GM21723 (cell line): ENCODE data around the gene EIF4G3.
"Not testable (repeated sequence)": the region's sequence is repeated elsewhere in the genome, so short reads cannot be mapped to it uniquely, and the experiment has no call there.

Source experiments
- ATAC-seq: cut with Tn5 transposase; IDR thresholded peaks from one replicate; pipeline ENCODE4 v1.9.1; 2021; ENCODE audit warnings: mild to moderate bottlenecking, moderate library complexity; ENCODE audit not compliant: unreplicated experiment

The EIF4G3 gene

DNA sequence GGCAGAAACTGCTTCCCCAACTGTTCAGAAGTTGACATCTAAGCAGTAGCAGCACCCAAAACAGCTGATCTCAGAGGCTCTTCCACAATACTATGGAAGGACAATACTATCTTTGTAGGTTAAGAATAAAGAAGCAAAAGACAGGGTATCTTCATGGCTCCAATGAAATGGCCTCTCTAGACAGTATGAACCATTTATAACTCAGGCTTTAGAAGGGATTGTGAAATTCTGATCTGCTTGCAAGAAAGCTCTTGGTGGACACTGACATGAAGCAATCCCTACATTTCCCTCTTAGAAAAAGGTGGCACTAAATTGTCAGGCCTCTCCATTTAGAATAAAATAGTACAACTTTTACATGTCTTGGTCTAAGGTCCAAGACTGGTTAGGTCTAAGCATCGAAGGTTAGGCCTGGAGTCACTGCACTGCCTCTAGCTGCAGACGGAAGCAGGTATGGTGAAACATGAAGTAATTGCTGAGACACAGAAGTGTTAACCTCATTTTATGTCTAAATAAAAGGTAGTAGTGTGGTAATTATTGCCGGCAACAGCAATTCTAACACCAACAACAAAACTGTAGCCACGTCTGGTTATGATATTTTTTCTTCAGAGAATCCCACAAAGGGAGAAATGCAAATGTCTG is 339.0 kb downstream of the EIF4G3 start:
- ATAC-seq = no peak

GRCh38 chr1:20836230-20836629 is 340.5 kb downstream of the EIF4G3 start:
- ATAC-seq = no peak

DNA sequence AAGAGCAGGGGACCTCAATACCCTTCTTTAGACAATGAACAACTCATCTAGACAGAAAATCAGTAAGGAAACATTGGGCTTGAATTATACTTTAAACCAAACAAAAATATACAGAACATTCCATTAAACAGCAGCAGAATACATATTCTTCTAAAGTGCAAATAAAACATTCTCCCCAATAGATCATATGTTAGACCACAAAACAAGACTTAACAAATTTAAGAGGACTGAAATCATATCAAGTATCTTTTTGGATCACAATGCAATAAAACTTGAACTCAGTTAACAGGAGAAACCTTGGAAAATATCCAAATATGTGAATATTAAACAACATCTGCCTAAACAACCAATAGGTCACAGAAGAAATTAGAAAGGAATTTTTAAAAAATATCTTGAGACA is 341.9 kb downstream of the EIF4G3 start:
- no peak for ATAC-seq

DNA sequence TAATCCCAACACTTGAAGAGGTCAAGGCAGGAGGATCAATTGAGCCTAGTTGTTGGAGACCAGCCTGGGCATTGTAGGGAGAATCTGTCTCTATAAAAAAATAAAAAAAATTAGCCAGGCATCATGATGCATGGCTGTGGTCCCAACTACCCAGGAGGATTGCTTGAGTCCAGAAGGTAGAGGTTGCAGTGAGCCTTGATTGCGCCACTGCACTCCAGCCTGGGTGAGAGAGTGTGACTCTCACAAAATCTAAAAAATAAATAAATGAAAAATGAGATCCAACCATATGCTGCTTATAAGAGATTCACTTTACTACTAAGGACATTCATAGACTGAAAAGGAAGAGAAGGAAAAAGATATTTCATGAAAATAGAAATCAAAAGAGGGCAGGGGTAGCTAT is 342.5 kb downstream of the EIF4G3 start:
- no peak for ATAC-seq

GRCh38 chr1:20830378-20830777 is 346.3 kb downstream of the EIF4G3 start:
- ATAC-seq = no peak

GRCh38 chr1:20829946-20830345 is 346.8 kb downstream of the EIF4G3 start:
- ATAC-seq = no peak

- ATAC-seq = no peak
Measured at GRCh38 chr1:20829531-20829930, 347.2 kb downstream of the EIF4G3 start.

- no peak for ATAC-seq
Measured at GRCh38 chr1:20823845-20824244, 352.9 kb downstream of the EIF4G3 start.

- no peak for ATAC-seq
Measured at GRCh38 chr1:20821466-20821865, 355.2 kb downstream of the EIF4G3 start.

DNA sequence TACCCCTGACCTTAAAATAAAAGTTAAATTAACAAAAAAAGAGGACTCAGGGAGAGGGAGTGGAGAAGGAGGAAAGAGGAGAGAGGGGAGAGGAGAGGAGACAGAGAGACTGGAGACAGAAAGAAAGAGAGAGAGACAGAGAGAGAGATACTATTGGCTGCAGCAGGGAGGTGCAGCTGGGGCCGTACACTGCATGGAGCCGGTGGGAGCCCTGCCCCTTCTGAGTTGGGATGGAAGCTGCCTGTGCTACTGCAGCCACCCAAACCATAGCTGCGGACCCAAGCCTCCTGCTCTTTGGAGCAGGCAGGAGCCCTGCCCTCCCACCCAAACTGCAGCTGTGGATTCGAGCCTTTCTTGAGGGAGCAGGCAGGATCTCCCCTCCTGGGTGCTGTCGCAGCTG is 356.9 kb downstream of the EIF4G3 start:
- ATAC-seq = no peak

DNA sequence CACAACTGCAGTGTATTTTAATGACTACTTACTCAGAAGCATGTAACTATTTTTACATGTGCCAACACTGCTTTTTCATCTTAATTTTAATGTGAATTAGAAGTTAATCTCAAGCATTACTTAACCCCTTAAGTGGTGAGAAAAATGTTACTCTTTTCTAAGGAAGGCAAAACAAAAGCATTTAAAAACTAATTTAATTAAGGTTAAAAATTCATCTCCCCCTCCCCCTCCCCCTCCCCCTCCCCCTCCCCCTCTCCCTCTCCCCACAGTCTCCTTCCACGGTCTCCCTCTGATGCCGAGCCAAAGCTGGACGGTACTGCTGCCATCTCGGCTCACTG is 362.2 kb downstream of the EIF4G3 start:
- no peak for ATAC-seq

DNA sequence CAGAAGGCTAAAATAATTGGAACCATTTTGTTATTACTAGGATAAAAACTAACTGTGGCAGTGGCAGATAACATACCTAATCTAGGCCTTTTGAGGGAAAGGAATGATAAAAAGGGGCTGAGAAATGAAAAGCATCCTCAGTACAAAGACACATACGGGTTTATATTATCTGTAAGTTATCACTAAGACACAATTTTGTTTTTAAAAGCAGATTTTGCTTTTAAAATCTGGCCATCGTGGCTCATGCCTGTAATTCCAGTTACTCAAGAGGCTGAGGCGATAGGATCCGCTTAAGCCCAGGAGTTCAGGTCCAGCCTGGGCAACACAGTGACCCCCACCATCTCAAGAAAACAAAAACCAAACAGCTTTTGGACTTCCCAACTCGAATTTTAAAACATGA is 364.8 kb downstream of the EIF4G3 start:
- no peak for ATAC-seq

- no peak for ATAC-seq
Measured at GRCh38 chr1:20793236-20793635, 383.5 kb downstream of the EIF4G3 start.

GRCh38 chr1:20792196-20792595 is 384.5 kb downstream of the EIF4G3 start:
- no peak for ATAC-seq

- no peak for ATAC-seq
Measured at GRCh38 chr1:20790785-20791184, 385.9 kb downstream of the EIF4G3 start.

DNA sequence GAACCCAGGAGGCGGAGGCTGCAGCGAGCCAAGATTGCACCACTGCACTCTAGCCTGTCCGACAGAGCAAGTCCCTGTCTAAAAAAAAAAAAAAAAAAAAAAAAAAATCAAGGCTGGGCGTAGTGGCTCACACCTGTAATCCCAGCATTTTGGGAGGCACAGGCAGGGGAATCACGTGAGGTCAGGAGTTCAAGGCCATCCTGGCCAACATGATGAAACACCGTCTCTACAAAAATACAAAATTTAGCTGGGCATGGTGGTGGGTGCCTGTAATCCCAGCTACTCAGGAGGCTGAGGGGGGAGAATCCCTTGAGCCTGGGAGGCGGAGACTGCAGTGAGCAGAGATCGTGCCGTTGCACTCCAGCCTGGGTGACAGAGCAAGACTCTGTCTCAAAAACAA is 387.1 kb downstream of the EIF4G3 start:
- not testable (repeated sequence) for ATAC-seq

- ATAC-seq = no peak
Measured at GRCh38 chr1:20787840-20788795, 388.6 kb downstream of the EIF4G3 start.

DNA sequence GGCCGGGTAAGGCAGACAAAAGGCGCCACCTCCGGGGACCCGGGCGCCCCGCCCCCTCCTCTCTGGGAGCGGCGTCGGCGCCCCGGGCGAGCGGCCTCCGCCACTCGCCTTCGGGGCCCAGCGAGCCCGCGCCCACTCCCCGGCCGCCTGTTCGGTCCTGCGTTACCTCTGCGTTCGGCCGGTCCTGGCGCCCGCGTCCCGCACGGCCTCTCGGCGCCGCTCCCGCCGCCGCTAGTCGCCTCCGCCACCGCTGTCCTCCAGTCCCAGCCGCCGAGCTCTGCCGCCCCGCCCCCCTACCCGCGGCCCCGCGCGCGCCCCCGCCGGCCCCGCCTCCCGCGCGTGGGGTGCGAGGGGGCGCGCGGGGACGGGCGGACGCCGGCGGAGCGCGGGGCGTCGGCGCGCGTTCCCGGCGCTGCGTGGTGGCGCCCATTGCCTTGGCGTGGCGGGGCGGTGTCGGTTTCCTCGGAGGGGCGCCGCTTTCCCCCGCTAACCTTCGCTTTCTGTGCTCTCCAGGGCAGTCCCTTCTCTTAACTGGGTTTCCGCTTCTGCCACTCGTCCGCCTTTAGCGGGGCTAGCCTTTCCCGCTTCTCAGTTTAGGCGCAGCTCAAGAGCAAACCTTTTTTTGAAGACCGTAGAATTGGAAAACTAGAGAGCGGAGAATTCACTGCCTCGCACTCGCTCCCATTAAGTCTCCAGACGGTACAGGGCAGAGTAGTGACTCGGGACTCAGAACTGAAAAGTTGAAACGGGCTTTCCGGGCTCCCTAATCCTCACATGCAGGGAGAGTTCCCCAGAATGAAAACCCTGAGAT is 389.5 kb downstream of the EIF4G3 start, which contains the start of gene HP1BP3:
HP1BP3 (minus strand) TSS at position 279 of the 811 bp plus-strand sequence. CDS start 6,867 bp downstream, outside the sequence.
- ATAC-seq = peak; percentile 55

DNA sequence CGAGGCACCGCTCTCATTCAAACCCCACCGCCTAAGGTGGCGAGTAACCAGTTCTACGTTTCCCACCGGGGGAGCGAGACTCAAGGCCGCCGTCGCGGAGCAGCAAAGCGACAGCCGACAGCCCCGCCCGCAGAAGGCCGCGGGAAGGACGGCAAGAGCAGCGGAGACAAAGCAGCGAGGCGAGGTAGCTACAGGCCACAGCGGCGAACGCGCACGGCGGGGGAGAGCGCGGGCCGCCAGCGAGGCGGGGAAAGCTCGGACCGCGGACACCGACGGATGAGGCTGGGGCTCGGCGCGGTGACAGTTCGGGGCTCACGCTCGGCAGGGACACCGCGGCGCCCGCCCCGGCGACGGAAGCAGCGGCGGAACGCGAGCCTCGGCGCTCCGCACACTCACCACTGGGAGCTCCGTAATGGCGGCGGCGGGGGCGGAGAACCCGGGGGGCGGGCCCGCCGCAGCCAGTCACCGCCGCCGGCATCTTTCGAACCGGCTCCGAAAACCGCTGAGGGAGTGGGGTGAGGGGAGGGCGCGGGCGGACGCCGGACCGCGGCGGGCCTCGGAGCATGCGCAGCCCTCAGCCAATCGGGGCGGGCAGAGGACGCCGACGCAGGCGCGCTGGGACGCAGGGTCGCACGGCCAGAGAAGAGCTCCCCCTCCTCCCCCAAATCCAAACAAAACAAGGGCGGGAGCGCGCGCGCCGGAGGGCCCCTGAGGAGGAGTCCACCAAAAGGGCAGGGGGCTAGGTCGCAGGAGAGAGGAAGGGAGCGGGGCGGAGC is 390.3 kb downstream of the EIF4G3 start:
- peak; percentile 69 for ATAC-seq

GRCh38 chr1:20785907-20786252 is 390.8 kb downstream of the EIF4G3 start:
- peak; percentile 9 for ATAC-seq

GRCh38 chr1:20775700-20776099 is 401.0 kb downstream of the EIF4G3 start:
- no peak for ATAC-seq
